NOMO-1 treated with dmso at 0.1 percent for 144 hours (cell line): ENCODE data around the gene CTBP2.
"Not testable (repeated sequence)": the region's sequence is repeated elsewhere in the genome, so short reads cannot be mapped to it uniquely, and the experiment has no call there.

Source experiments
- DNase-seq: peaks from one replicate; lab custom pipeline; 2025; ENCODE audit not compliant: unreplicated experiment; lab: John Stamatoyannopoulos, UW

The CTBP2 gene

DNA sequence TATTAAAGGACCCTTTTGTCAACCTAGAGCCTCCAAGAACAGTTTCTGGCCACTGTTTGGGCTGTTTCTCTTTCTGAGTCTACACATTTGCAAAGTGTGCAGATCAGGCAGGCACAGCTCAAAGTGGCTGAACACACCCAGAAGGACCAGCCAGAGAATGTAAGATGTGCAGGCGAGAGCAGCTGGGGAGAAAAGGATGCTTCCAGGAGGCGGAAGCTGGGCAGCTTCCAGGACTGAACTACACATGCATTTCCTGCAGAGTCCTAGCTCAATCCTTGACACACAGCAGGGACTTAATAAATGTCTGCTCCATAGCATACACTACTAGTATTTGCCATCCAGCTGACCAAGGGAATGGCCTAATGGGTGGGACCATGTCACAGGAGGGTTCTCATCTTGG, 70.9 kb downstream of the CTBP2 start:
- no peak for DNase-seq

DNA sequence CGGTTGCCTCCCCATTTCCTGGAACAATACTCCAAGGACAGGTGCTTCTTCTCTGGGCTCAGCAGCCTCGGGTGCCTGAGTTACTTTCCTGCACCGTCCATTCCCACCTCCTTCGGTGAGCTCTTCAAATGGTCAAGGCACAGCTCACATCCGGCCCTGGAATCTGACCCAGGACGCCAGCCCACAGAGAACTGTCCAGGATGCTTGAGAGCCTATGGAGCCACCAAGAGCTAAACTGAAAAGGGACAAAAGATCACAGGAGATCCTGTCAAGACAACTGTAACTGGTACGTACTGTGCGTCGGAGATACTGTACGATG, 72.5 kb downstream of the CTBP2 start:
- no peak for DNase-seq

DNA sequence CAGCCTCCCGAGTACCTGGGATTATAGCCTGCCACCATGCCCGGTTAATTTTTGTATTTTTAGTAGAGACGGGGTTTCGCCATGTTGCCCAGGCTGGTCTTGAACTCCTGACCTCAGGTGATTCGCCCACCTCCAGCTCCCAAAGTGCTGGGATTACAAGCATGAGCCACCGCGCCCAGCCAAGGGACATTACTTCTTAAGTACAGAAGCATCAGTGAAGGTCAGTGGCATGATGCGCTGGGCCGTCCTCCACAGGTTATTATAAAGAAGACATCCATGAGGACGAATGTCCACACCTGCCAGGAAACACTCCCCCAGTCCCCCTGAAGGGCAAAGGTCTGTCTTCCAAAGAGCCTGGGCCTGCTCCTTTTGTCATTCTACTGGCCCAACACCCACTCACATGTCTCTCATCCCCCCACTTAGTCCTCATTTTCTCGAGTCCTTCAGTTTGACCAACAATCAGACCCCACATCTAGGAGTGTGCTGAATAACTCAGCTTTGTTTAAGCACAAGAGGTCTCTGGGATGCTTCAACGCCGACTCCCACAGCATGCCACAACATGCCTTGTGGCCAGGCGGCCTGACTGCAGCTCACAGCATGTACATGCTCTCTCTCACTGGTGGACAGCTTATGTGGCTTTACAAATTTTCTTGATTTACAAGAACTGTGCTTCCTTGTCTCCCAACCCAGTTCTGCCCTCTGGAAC, 73.0 kb downstream of the CTBP2 start:
- no peak for DNase-seq

DNA sequence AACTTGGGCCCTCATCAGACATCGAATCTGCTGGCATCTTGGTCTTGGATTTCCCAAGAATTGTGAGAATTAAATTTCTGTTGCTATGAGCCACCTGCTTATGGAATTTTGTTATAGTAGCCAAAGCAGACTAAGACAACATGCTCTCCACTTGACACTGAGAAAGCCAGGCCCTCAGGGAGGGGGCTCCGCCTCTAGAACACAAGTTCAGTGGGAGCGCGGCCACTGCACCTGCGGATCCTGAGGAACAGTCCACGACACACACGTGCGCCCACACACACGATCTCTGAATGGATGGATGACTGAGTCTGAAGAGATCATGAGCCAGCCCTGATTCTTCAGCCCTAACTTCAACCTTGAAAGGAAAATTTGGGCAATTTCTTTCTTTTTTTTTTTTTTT, 73.7 kb downstream of the CTBP2 start:
- DNase-seq, result no peak

GRCh38 chr10:125085258-125086054, 74.9 kb downstream of the CTBP2 start:
- no peak for DNase-seq

DNA sequence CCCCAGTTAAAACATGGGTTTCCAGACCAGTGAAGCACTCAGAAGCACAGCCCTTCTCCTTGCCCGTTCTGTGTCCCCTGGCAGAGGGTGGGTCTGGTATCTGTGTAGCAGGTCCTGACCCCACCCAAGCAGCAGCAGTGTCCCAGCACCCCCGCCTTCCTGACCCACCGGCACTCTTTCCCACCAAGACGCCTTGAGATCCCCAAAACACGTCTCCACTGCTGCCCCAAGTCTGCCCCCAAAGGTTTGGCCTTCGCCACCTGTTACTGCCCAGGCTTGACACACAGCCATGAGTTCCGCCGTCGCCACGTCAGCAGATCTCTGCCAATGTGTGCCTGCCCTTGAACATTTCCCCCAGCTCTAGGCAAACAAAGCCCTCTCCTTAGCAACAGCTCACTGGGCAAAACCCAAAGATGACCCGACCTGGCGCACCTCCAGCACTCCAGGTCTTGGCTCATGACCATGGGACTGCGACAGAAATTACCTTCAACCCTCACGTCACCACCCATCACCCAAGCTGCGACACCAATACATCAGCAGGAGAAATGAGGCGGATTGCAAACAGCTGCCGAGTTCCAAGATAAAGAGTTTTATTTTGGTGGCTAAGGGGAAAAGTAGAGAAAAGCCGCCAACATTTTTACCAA, 75.6 kb downstream of the CTBP2 start:
- DNase-seq, result no peak

DNA sequence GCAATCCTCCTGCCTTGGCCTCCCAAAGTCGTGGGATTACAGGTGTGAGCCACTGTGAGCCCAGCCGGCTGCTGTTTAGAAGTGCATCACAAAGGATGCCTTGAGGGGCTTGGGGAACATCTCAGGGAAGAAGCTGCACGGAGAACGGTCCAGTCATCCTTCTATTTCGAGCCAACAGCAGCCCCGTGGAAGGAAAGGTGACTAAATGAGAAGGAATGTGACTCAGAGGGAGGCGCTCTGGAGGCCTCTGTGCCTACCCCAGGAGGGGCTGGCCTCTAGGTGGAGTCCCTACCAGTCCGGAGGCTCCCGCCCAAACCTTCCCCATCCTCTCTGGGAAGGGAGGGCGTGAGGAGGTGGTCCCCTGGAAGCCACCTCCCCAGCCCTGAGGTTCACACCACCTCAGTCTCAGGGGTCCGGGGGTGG, 76.2 kb downstream of the CTBP2 start:
- no peak for DNase-seq

DNA sequence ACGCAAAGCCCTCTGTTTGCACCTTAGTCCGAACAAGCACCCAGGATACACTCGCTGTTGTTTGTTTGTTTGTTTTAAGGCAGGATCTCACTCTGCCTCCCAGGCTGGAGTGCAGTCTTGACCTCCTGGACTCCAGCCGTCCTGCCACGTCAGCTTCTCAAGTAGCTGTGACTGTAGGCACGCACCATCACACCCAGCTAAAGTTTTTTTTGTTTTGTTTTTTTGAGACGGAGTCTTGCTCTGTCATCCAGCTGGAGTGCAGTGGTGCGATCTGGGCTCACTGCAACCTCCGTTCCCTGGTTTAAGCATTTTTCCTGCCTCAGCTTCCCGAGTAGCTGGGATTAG, 76.8 kb downstream of the CTBP2 start:
- no peak for DNase-seq

GRCh38 chr10:125082881-125083575, 77.3 kb downstream of the CTBP2 start:
- DNase-seq, result no peak

- DNase-seq, result not testable (repeated sequence)
Observed at GRCh38 chr10:125082471-125082870, 77.9 kb downstream of the CTBP2 start.

- DNase-seq, result no peak
Observed at GRCh38 chr10:125081931-125082330, 78.4 kb downstream of the CTBP2 start.

DNA sequence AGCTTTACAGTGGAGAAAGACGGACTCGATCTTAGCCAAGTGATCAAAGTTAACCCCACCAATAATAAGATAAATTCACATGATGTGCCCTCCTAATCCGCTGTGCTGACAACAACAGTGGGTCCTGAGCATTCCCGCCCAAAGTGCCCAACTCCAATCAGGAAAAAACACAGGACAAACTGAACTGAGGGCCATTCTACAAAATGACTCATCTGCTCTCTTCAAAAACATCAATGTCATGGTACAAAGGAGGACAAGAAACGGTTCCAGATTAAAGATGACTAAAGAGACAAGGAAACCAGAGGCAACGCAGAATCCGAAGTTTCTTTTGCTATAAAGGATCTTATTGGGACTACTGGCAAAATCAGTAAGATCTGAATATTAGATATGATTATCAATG, 79.4 kb downstream of the CTBP2 start:
- DNase-seq, result no peak

- DNase-seq, result no peak
Observed at GRCh38 chr10:125080296-125080695, 80.1 kb downstream of the CTBP2 start.

- DNase-seq, result no peak
Observed at GRCh38 chr10:125079091-125079600, 81.2 kb downstream of the CTBP2 start.

DNA sequence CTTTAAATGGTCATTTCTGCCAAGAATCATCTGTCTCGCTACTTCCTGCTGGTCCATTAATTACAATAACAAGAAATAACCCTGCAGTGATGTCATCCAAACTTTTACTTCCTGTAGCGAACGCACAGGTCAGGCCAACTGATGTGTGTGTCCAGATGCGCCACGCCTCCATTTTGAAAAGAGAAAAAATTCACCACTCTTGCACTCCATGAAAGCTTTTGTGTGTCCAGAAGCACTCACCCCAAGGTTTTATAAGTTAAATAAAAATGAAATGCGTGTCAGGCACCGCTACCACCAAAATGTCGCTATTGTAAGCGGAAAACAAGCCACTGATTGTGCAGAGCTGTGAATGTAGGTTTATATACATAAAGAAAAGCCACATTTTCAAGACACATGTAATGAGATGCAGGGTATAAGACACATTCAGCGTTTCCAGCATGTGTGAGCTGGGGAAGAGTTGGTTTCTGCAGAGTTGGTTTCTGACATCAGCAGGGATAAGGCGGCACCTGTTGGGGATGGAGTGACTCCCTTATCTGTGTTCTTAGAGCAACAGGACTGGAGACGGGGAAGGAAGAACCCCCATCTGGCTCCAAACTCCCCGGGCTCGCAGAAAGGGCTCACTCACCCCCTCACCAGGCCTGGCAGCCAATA, 83.3 kb downstream of the CTBP2 start:
- no peak for DNase-seq

DNA sequence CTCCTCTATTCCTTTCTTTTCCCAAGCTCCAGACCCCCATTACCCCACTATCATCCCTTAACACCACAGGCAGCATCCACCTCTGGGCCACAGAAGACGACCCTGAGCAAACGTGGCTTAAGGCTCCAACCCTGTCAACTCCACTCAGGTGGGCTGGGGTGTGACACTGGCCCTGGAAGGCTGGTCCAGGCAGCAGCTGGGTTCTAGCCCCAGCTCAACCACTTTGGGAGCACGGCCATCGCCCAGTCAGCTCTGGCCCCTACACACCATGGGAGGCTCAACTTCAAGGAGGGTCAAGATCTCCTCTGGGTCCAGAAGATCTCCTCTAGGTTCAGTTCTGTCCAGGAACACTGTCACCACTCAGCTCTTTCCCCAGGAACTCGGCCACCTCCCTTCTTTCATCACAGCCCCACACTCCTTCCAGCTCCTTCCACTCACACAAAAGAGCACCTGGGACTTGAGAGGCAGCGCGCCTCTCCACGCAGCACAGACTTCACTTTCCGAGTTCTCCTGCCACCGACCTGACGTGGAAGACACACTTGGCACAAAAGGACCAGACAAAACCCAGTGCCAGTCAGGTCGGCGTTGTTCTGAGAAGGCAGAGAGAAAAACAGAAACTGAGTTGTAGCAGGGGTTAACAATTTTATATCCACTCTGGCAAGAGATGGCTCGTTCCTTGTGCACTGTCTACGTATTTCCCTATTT, 84.1 kb downstream of the CTBP2 start:
- DNase-seq, result no peak

DNA sequence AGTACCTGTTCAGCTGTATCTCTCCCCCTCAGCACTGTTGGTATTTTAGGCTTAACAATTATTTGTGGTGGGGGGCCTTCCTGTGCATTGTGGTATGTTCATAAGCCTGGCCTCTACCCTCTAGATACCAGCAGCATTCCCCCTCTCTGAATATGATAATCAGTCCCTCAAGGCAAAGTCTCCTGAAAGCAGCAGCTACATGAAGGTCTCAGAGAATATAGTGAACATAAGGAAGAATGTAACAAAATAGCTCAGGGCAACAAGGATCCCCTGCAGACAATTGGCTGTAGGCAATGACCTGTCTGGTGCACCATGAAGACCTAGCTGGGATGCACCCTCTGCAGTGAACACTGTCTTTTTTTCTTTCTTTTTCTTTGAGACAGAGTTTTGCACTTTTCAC, 86.4 kb downstream of the CTBP2 start:
- DNase-seq, result no peak

- no peak for DNase-seq
Observed at GRCh38 chr10:125072794-125073193, 87.6 kb downstream of the CTBP2 start.

GRCh38 chr10:125071008-125071407, 89.4 kb downstream of the CTBP2 start:
- DNase-seq, result no peak

DNA sequence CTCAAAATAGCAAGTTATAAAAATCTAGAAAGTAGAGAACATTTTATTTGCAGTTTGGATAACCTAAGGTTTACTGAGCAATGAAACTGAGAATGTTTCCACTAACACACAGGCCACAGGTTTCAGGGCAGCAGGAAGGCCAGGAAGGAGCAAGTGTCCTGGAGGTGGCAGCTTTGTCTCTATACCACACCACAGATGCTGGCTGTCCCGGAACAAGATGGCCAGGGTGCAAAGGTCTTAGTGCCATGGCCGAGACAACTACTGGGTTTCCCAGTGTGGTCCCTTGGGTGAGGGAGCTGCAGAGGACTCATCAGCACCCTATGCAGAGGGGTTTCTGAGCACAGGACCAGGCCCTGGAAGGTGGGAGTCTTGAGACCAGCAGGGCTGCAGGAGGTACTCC, 92.0 kb downstream of the CTBP2 start:
- DNase-seq, result no peak
